OCI-LY3 (cell line): ENCODE data around the gene DBT.

Experiments
- H2AFZ ChIP-seq: fragments of 200-600, 300-600 bp; shearing (Covaris generic); 2 replicates; pipeline ENCODE4 v1.6.0; 2014; ENCODE audit warnings: antibody characterized with exemption, low read depth, low read length
- H3K27ac ChIP-seq: fragments of 200-600, 300-600 bp; sonication (generic); 2 replicates; pipeline ENCODE4 v1.5.1; 2014; ENCODE audit warnings: mild to moderate bottlenecking, low read length, moderate library complexity, mixed read lengths
- H3K27me3 ChIP-seq: fragments of 200-600, 300-600 bp; sonication (generic); 2 replicates; pipeline ENCODE4 v1.6.1; 2014; ENCODE audit warnings: low read depth, low read length, mixed read lengths
- H3K36me3 ChIP-seq: fragments of 200-600, 300-600 bp; sonication (generic); replicated peaks from 2 replicates; pipeline ENCODE3; 2014; ENCODE audit warnings: low read depth, low read length, mixed read lengths
- H3K4me1 ChIP-seq: fragments of 300-600, 200-600 bp; sonication (generic); 2 replicates; pipeline ENCODE4 v1.6.1; 2014; ENCODE audit warnings: low read length, mixed read lengths
- H3K4me2 ChIP-seq: fragments of 200-600, 300-600 bp; sonication (generic); 2 replicates; pipeline ENCODE4 v1.6.1; 2014; ENCODE audit warnings: low read length, mixed read lengths
- H3K4me3 ChIP-seq: fragments of 300-600, 200-600 bp; sonication (generic); 2 replicates; pipeline ENCODE4 v1.5.1; 2014; ENCODE audit warnings: antibody characterized with exemption, mild to moderate bottlenecking, low read length, moderate library complexity
- H3K79me2 ChIP-seq: fragments of 300-600, 200-600 bp; shearing (Covaris generic); 2 replicates; pipeline ENCODE4 v1.6.1; 2014; ENCODE audit warnings: mild to moderate bottlenecking, low read length, mixed read lengths
- H3K9ac ChIP-seq: fragments of 300-600, 200-600 bp; shearing (Covaris generic); 2 replicates; pipeline ENCODE4 v1.6.0; 2014; ENCODE audit warnings: mild to moderate bottlenecking, low read length, moderate library complexity
- H3K9me3 ChIP-seq: fragments of 200-600, 300-600 bp; shearing (Covaris generic); 2 replicates; pipeline ENCODE4 v1.6.1; 2014; ENCODE audit warnings: low read length, mixed read lengths; ENCODE audit not compliant: insufficient read depth
- H4K20me1 ChIP-seq: fragments of 200-600, 300-600 bp; sonication (generic); 2 replicates; pipeline ENCODE4 v1.6.1; 2016; ENCODE audit warnings: low read length, mixed read lengths; ENCODE audit not compliant: insufficient read depth
- CTCF ChIP-seq: fragments of 200-600, 300-600 bp; sonication (generic); IDR thresholded peaks from 2 replicates; pipeline ENCODE4 v1.5.1; 2014; ENCODE audit warnings: antibody characterized with exemption, low read length, low read depth
- EZH2phosphoT487 ChIP-seq: fragments of 200-600 bp; shearing (Covaris generic); IDR thresholded peaks from 2 replicates; pipeline ENCODE4 v1.6.1; 2018; ENCODE audit warnings: antibody characterized with exemption, mixed run types, low read depth

DBT gene

GRCh38 chr1:100222428-100222827 is 27.2 kb downstream of the DBT start:
- no peaks in the 10 kb centered on the region for H3K9me3 ChIP-seq
- H4K20me1 ChIP-seq, result no peaks in the 10 kb centered on the region
- no peak overlapping the region for H3K4me3 ChIP-seq
- H3K27ac ChIP-seq, result no peak overlapping the region
- H3K27me3 ChIP-seq, result no peaks in the 10 kb centered on the region
- no peak for TF ChIP-seq EZH2phosphoT487
- TF ChIP-seq CTCF, result no peak
- H3K9ac ChIP-seq, result no peak overlapping the region
- H2AFZ ChIP-seq, result no peak overlapping the region
- no peaks in the 10 kb centered on the region for H3K36me3 ChIP-seq
- H3K4me1 ChIP-seq, result no peaks in the 10 kb centered on the region
- no peak overlapping the region for H3K4me2 ChIP-seq
- no peaks in the 10 kb centered on the region for H3K79me2 ChIP-seq

GRCh38 chr1:100219883-100220282 is 29.8 kb downstream of the DBT start:
- Histone ChIP-seq H3K4me1 (no peaks in the 10 kb centered on the region), H3K9ac (no peak overlapping the region), H3K4me3 (no peak overlapping the region), H3K36me3 (no peaks in the 10 kb centered on the region), H3K27me3 (no peaks in the 10 kb centered on the region), H2AFZ (no peak overlapping the region), H3K27ac (no peak overlapping the region), H3K4me2 (no peak overlapping the region), H3K9me3 (no peaks in the 10 kb centered on the region), H3K79me2 (no peaks in the 10 kb centered on the region), H4K20me1 (no peaks in the 10 kb centered on the region)
- TF ChIP-seq EZH2phosphoT487, result no peak
- no peak for TF ChIP-seq CTCF

GRCh38 chr1:100219457-100219856 is 30.2 kb downstream of the DBT start:
- no peak overlapping the region for H3K4me2 ChIP-seq
- H3K4me1 ChIP-seq, result no peaks in the 10 kb centered on the region
- no peaks in the 10 kb centered on the region for H3K36me3 ChIP-seq
- H3K4me3 ChIP-seq, result no peak overlapping the region
- no peak overlapping the region for H3K27ac ChIP-seq
- H4K20me1 ChIP-seq, result no peaks in the 10 kb centered on the region
- TF ChIP-seq CTCF (no peak), EZH2phosphoT487 (no peak)
- no peaks in the 10 kb centered on the region for H3K9me3 ChIP-seq
- no peak overlapping the region for H2AFZ ChIP-seq
- H3K9ac ChIP-seq, result no peak overlapping the region
- no peaks in the 10 kb centered on the region for H3K27me3 ChIP-seq
- no peaks in the 10 kb centered on the region for H3K79me2 ChIP-seq

- H4K20me1 ChIP-seq, result no peaks in the 10 kb centered on the region
- H3K36me3 ChIP-seq, result no peaks in the 10 kb centered on the region
- TF ChIP-seq CTCF (no peak), EZH2phosphoT487 (no peak)
- H3K4me2 ChIP-seq, result no peak overlapping the region
- no peak overlapping the region for H3K27ac ChIP-seq
- no peaks in the 10 kb centered on the region for H3K79me2 ChIP-seq
- H3K4me1 ChIP-seq, result no peaks in the 10 kb centered on the region
- H3K9ac ChIP-seq, result no peak overlapping the region
- H3K9me3 ChIP-seq, result no peaks in the 10 kb centered on the region
- no peak overlapping the region for H3K4me3 ChIP-seq
- H3K27me3 ChIP-seq, result no peaks in the 10 kb centered on the region
- H2AFZ ChIP-seq, result no peak overlapping the region
These were observed 31.8 kb downstream of the DBT start for GRCh38 chr1:100217834-100218233.
